Colon (tissue), 2 donors: Measurements from ENCODE around the gene CDR2L.

Source experiments
- FAIRE-seq: peaks from 2 replicates; lab custom pipeline; 2012; peaks lifted over from hg19 to GRCh38; lab: Jason Lieb, UNC
- donor health status: control.
- donor health status: control.

The CDR2L gene

GRCh38 chr17:74987418-74987908, at the start of gene CDR2L:
CDR2L (plus strand) TSS chr17:74987632; CDS start chr17:74988044, 412 bp downstream.
- FAIRE-seq, result no peak

DNA sequence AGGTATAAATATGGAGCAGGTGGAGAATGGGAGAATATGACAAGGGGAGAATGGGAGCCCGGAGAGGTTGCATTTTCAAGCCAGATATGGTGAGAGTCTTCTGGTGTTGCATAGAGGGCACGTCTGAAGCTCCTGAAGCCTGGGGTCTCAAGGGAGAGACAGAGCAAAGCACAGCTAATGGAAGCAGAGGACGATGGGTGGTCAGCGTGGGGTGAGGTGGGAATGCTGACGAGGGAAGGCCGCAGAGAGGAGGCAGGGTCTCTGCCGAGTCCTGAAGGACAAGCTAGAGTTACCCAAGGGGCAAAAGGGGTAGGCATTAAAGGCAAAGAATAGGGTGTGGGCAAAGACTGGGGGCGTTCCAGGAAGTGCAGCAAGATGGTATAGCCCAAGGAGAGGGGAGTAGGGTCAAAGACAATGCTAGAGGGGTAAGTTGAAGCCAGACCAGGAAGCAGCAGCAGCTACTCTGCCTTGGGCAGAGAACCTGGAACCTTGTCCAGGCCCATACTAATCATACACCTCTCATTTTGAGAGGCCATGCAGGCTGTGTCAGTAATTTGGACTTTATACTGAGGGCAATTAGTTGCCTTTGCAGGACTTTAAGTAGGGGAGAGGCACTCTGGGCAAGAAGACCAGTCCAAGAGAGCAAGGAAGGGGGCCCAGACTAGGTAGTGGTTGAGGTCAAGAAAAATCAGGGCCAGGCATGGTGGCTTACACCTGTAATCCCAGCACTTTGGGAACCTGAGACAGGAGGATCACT, 49.1 kb upstream of the CDR2L start:
- FAIRE-seq, result no peak

GRCh38 chr17:74939534-74939933, 47.9 kb upstream of the CDR2L start:
- FAIRE-seq, result no peak

- no peak for FAIRE-seq
These were observed 46.2 kb upstream of the CDR2L start for GRCh38 chr17:74941128-74941725.

- no peak for FAIRE-seq
These were observed 43.5 kb upstream of the CDR2L start for GRCh38 chr17:74943808-74944522.

DNA sequence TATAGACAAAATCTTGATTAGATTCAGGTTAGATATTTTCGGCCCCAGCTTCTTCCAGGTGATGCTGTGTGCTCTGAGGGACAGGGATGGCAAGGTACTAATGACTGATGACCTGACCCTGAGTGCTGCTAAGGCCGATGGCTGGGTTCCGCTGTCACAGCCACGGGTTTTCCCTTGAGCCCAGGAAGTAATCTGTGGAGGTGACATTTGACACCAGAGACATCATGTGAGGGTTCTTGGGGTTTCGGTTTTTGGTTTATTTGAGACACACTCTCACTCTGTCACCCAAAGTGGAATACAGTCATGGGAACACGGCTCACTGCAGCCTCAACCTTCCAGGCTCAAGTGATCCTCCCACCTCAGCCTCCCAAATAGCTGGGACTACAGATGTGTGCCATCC, 41.9 kb upstream of the CDR2L start:
- FAIRE-seq, result no peak

GRCh38 chr17:74946641-74947040, 40.8 kb upstream of the CDR2L start:
- FAIRE-seq, result no peak

DNA sequence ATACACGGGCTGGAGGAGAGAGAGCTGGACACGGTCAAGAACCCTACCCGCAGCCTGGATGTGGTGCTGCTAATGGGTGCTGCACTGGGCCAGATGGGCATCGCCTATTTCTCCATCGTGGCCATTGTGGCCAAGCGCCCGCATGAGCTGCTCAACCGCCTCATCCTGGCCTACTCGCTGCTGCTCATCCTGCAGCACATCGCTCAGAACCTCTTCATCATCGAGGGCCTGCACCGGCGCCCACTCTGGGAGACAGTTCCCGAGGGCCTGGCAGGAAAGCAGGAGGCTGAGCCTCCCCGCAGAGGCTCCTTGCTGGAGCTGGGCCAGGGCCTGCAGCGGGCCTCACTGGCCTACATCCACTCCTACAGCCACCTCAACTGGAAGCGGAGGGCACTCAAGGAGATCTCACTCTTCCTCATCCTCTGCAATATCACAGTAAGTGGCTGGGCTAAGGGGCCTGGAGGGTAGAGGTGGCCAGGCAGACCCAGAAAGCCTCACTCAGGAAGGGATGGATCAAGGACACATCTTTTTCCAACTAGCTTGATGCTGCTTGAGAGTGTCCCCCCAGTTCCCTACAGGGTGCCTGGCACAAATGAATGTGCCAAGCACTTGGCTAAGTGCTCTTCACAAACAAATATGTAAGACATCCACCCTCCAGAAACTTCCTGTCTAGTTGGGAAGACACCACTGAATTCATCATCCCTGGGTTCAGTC, 40.2 kb upstream of the CDR2L start:
- no peak for FAIRE-seq

DNA sequence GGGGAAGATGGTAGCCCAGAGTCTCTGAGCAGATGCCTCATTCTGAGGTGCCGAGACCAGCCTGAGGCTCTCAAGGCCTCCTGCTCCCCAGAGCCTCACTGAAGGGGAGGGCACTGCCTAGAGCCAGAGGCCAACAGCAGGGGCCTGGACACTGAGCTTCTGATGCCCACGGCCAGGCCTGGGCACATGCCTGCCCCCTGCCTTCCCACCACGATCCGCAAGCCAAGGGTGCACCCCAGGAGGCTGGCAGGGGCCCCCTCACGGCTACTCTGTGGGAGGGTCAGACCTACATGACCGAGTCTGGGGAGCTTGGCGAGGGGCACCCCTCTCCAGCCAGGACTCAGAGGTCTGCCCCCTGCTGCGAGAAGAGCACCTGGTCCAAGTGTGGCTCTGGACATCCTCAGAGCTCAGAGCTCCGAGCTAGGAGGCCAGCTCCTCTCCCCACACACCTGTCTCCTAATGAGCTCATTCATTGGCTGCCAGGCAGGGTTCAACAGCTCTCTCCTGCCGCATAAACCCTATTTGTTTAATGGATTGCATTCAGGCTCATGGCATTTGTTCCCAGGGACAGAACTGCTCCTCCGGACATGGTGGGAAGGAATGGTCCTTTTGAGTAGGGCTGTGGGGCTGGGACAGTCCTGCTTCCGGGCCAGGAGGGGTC, 37.8 kb upstream of the CDR2L start:
- FAIRE-seq, result no peak

GRCh38 chr17:74950207-74950606, 37.2 kb upstream of the CDR2L start:
- FAIRE-seq, result no peak

- no peak for FAIRE-seq
These were observed 36.4 kb upstream of the CDR2L start for GRCh38 chr17:74951065-74951464.

GRCh38 chr17:74951680-74952421, 35.6 kb upstream of the CDR2L start:
- no peak for FAIRE-seq

DNA sequence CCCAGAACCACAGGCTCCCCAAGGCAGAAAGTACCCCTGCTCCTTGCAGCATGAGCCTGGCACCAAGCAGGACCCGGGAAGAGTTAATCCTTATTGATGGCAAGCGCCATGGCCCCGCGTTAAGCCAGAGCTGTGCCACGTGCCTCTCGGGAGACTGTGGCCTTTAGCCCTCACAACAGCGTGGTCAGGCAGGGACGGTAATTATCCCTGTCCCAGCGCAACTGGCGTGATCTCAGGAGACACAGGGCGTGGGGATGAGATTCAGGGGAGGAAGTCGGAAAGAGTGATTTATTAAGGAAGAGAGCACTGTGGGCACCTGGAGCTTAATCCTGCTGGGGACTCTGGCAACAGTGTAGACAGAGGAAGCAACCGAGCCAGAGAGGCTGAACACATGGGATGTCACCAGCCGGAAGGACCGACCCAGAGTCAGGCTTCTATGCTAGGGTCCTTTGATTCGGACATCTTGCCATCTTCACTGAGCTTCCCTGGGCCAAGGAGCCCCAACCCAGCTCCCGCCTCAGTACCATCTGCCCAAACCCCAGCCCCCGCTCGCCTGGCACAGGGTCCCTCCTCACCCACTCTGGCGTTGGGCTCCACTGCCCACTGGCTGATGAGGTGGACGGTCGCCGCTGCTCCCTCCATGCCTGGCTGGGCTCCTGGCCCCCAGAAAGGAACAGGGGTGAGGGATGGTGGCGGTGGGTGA, 34.9 kb upstream of the CDR2L start:
- no peak for FAIRE-seq

GRCh38 chr17:74953134-74953687, 34.2 kb upstream of the CDR2L start:
- no peak for FAIRE-seq

GRCh38 chr17:74954115-74954514, 33.3 kb upstream of the CDR2L start:
- FAIRE-seq, result no peak

GRCh38 chr17:74954665-74955421, 32.6 kb upstream of the CDR2L start:
- no peak for FAIRE-seq

DNA sequence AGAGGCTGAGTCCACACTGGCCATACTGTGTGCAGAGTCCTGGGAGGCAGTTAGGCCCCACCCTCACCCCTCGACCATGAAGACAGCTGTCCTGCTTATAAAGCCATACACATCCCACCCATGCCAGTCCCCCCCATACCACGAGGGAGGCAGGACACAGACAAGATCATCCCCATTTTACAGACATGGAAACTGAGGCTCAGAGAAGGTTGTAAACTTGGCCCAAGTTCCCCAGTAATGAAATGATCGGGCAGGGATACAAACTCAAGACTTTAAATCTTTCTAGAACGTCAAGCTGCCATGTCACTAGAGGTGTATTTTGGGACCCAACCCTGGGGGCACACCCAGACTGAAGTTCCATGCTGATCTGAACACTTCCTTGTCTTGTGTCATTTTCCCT, 31.3 kb upstream of the CDR2L start:
- no peak for FAIRE-seq

- FAIRE-seq, result no peak
These were observed 29.3 kb upstream of the CDR2L start for GRCh38 chr17:74957935-74958740.
